Esophagus squamous epithelium (tissue), 5 donors: Measurements from ENCODE around the gene PDP2. TPM values are rescaled to one million over a fixed set of nuclear protein-coding genes. Genes with fewer than 3 reads are reported as not detected.
A peak's percentile ranks its signal among the peaks of the same experiment; 100 is the strongest.

ENCODE experiments used
- DNase-seq: peaks from one replicate; lab custom pipeline; 2025; lab: John Stamatoyannopoulos, UW
- H3K27ac ChIP-seq, 4 donors: fragments of 200-600 bp; sonication (generic); one replicate each; pipeline ENCODE4 v1.5.1; 2016 to 2019; ENCODE audit warnings: mild to moderate bottlenecking in 1 of 4
- H3K27me3 ChIP-seq, 4 donors: fragments of 200-600 bp; sonication (generic); 1 replicate in 3 of 4; 2 replicates in 1 of 4; pipeline versions ENCODE4 v1.5.1 to v1.6.0; 2017 to 2021; ENCODE audit warnings: antibody characterized with exemption in 1 of 4
- H3K36me3 ChIP-seq, 3 donors: fragments of 200-600 bp; sonication (generic); one replicate each; pipeline ENCODE4 v1.5.1; 2016 to 2019
- H3K4me1 ChIP-seq, 3 donors: fragments of 200-600 bp; sonication (generic); one replicate each; pipeline ENCODE4 v1.5.1; 2017 to 2019
- H3K4me3 ChIP-seq, 4 donors: fragments of 200-600 bp; sonication (generic); 1 replicate in 3 of 4; 2 replicates in 1 of 4; pipeline ENCODE4 v1.5.1; 2016 to 2019; ENCODE audit warnings: mild to moderate bottlenecking in 2 of 4, moderate library complexity in 1 of 4
- H3K9me3 ChIP-seq, 3 donors: fragments of 200-600 bp; sonication (generic); one replicate each; pipeline ENCODE4 v1.5.1; 2016 to 2019
- CTCF ChIP-seq, 6 experiments: fragments of 450-650 bp in 4 of 6; fragments of 200-600 bp in 2 of 6; sonication (generic) in 2 of 6; IDR thresholded peaks; one replicate each; pipeline ENCODE4 v1.5.1; 2016 to 2019; ENCODE audit warnings: antibody characterized with exemption in 6 of 6, mild to moderate bottlenecking in 4 of 6, moderate library complexity in 4 of 6
- POLR2A ChIP-seq, 4 donors: fragments of 450-650 bp; IDR thresholded peaks; one replicate each; pipeline ENCODE4 v1.6.1; 2017; ENCODE audit warnings: antibody characterized with exemption in 4 of 4, mild to moderate bottlenecking in 4 of 4, moderate library complexity in 3 of 4
- WGBS, 2 donors: methylation state at CpG; one replicate each; pipeline ENCODE4 v1.1.5; 2018; 5-methylcytosine and 5-hydroxymethylcytosine counted together
- intact Hi-C: fragments of 100-400 bp; cut with DNase I; formaldehyde crosslinking; loops from one replicate; pipeline ENCODE4 v1.15.0; 2022
- total RNA-seq, 4 donors: library from RNA; depleted of rRNA; stranded (reverse); fragments of >200 nt; gene quantifications; one replicate each; pipeline ENCODE4 v1.1.0, GENCODE V29; 2016
- donor health status: DM: yes; HTN: yes; CAD: no.

Gene PDP2
- total RNA-seq, 4 donors from 2014 or later: 4.1 to 12.9 (median 9.4) TPM

GRCh38 chr16:66928702-66929388, 48.5 kb downstream of the PDP2 start:
- Histone ChIP-seq H3K9me3 (no peaks in the 10 kb centered on the region), H3K27ac (peak overlapping the region; percentile 9 to 90 (median 47)), H3K36me3 (peaks cover 0 to 19% (median 0%) of the 10 kb centered on the region in 3 donors), H3K4me1 (peaks cover 35 to 97% (median 41%) of the 10 kb centered on the region in 3 donors), H3K4me3 (no peak overlapping the region), H3K27me3 (peaks cover 0 to 21% (median 0%) of the 10 kb centered on the region in 4 donors)
- DNase-seq: no peak
- WGBS, 2 donors: 77 to 79% methylated on average over 10 of the region's 10 CpGs
- intact Hi-C loops: no loop called here
- TF ChIP-seq CTCF (IDR thresholded peaks at IDR 0.05) (peak in 5 of 6 experiments; percentile 14 to 55 (median 29)), POLR2A (IDR thresholded peaks at IDR 0.05) (no peak)

GRCh38 chr16:66930189-66930588, 49.9 kb downstream of the PDP2 start:
- Histone ChIP-seq H3K36me3 (peaks cover 0 to 18% (median 0%) of the 10 kb centered on the region in 3 donors), H3K27me3 (peaks cover 0 to 8% (median 0%) of the 10 kb centered on the region in 4 donors), H3K27ac (peak overlapping the region; percentile 5 to 77 (median 49)), H3K9me3 (no peaks in the 10 kb centered on the region), H3K4me1 (peaks cover 23 to 86% (median 31%) of the 10 kb centered on the region in 3 donors), H3K4me3 (no peak overlapping the region)
- no peak for DNase-seq
- TF ChIP-seq POLR2A (IDR thresholded peaks at IDR 0.05) (no peak), CTCF (IDR thresholded peaks at IDR 0.05) (no peak)
- 60 to 100% methylated on average over 1 to 3 of the region's 4 CpGs for WGBS, 2 donors
- intact Hi-C loops: loop anchor here (5.0 kb wide), 1 partner anchor 33 kb away; no protein-coding TSS in a partner anchor

- peak overlapping the region in 1 of 4 donors; percentile 98 for H3K27ac ChIP-seq
- intact Hi-C loops: loop anchor here (5.0 kb wide), 1 partner anchor 34 kb away; no protein-coding TSS in a partner anchor
- H3K4me3 ChIP-seq: no peak overlapping the region
- DNase-seq: no peak
- 81 to 94% methylated on average over 2 of the region's 2 CpGs for WGBS, 2 donors
- no peaks in the 10 kb centered on the region for H3K9me3 ChIP-seq
- no peak for TF ChIP-seq POLR2A (IDR thresholded peaks at IDR 0.05)
- TF ChIP-seq CTCF (IDR thresholded peaks at IDR 0.05): no peak
- peaks cover 0 to 18% (median 0%) of the 10 kb centered on the region in 3 donors for H3K36me3 ChIP-seq
- peaks cover 33 to 86% (median 37%) of the 10 kb centered on the region in 3 donors for H3K4me1 ChIP-seq
- no peaks in the 10 kb centered on the region for H3K27me3 ChIP-seq
Observed at GRCh38 chr16:66931665-66932064, 51.4 kb downstream of the PDP2 start.

- Histone ChIP-seq H3K27me3 (no peaks in the 10 kb centered on the region), H3K4me3 (no peak overlapping the region), H3K36me3 (peaks cover 0 to 20% (median 0%) of the 10 kb centered on the region in 3 donors), H3K27ac (peak overlapping the region in 2 of 4 donors; percentile 98 to 100), H3K4me1 (peaks cover 33 to 86% (median 38%) of the 10 kb centered on the region in 3 donors), H3K9me3 (no peaks in the 10 kb centered on the region)
- TF ChIP-seq POLR2A (IDR thresholded peaks at IDR 0.05): no peak
- TF ChIP-seq CTCF (IDR thresholded peaks at IDR 0.05): no peak
- no peak for DNase-seq
- intact Hi-C loops: loop anchor here (5.0 kb wide), 1 partner anchor 35 kb away; no protein-coding TSS in a partner anchor
- 85 to 94% methylated on average over 3 to 4 of the region's 4 CpGs for WGBS, 2 donors
Observed at GRCh38 chr16:66932076-66932475, 51.8 kb downstream of the PDP2 start.

- Histone ChIP-seq H3K9me3 (no peaks in the 10 kb centered on the region), H3K4me1 (peaks cover 32 to 86% (median 39%) of the 10 kb centered on the region in 3 donors), H3K27ac (peak overlapping the region; percentile 97 to 100 (median 98)), H3K4me3 (peak overlapping the region; percentile 78 to 100 (median 92)), H3K27me3 (no peaks in the 10 kb centered on the region), H3K36me3 (peaks cover 0 to 37% (median 11%) of the 10 kb centered on the region in 3 donors)
- TF ChIP-seq POLR2A (IDR thresholded peaks at IDR 0.05) (no peak), CTCF (IDR thresholded peaks at IDR 0.05) (no peak)
- 0 to 3% methylated on average over 6 to 11 of the region's 12 CpGs for WGBS, 2 donors
- intact Hi-C loops: loop anchor here (5.0 kb wide), 1 partner anchor 36 kb away; no protein-coding TSS in a partner anchor
- DNase-seq: no peak
Observed at GRCh38 chr16:66933776-66934137, 53.4 kb downstream of the PDP2 start.
